HepG2 (cell line): ENCODE results near the gene RPL23. TPM values are rescaled to one million over a fixed set of nuclear protein-coding genes. Genes with fewer than 3 reads are reported as not detected.

ENCODE experiments used
- ATAC-seq: fragments of 200-7000 bp; cut with Tn5 transposase; 3 replicates; pipeline ENCODE4 v1.9.1; 2020; ENCODE audit warnings: mild to moderate bottlenecking, moderate library complexity
- BruUV-seq: library from RNA; stranded (reverse); fragments of 400-500 nt; replicated peaks from 2 replicates; lab custom pipeline; 2021; lab: Mats Ljungman, UMichigan
- CTCF ChIA-PET: fragments of 300-600 bp; formaldehyde crosslinking; extraction: SDS; loops from one replicate; lab custom pipeline; 2021; ENCODE audit warnings: low total read pairs, inconsistent platforms, low intra/inter-chr PET ratio; lab: Yijun Ruan, JAX
- POLR2A ChIA-PET: fragments of 350-600 bp; sonication (Branson Sonifier 250); formaldehyde crosslinking; loops from one replicate; lab custom pipeline; 2020; ENCODE audit warnings: antibody characterized with exemption, inconsistent platforms; lab: Yijun Ruan, JAX
- DNase-seq: peaks from one replicate; pipeline ENCODE4 v3.0.0-alpha.2; 2015; ENCODE audit warnings: low spot score
- FAIRE-seq: peaks from 3 replicates; lab custom pipeline; 2011; peaks lifted over from hg19 to GRCh38; lab: Jason Lieb, UNC
- H2AFZ ChIP-seq: one replicate; pipeline ENCODE4 v1.6.1; 2011; ENCODE audit warnings: low read length, inconsistent platforms
- H3K27ac ChIP-seq: fragments of 300-600 bp; 3 replicates; pipeline ENCODE4 v1.8.0; 2011; ENCODE audit warnings: mixed run types, mild to moderate bottlenecking, mixed read lengths, low read length, inconsistent platforms; ENCODE audit not compliant: insufficient read depth; ENCODE audit errors: extremely low read length
- H3K27me3 ChIP-seq, 2 experiments: fragments of 200-600 bp in 1 of 2; 2 replicates in 1 of 2; 3 replicates in 1 of 2; pipeline versions ENCODE4 v1.6.0 to v1.8.0; 2011; ENCODE audit warnings: low read length in 2 of 2, mild to moderate bottlenecking in 2 of 2, moderate library complexity in 2 of 2, inconsistent platforms in 1 of 2; ENCODE audit not compliant: insufficient read depth in 2 of 2, control insufficient read depth in 1 of 2
- H3K36me3 ChIP-seq, 2 experiments: fragments of 200-600 bp in 1 of 2; replicated peaks in 1 of 2; 2 replicates in 1 of 2; 3 replicates in 1 of 2; pipeline versions ENCODE4 v1.5.1 to v1.8.0; 2011; ENCODE audit warnings: low read length in 2 of 2, inconsistent platforms in 1 of 2; ENCODE audit not compliant: insufficient read depth in 2 of 2, control insufficient read depth in 1 of 2
- H3K4me1 ChIP-seq: 2 replicates; pipeline ENCODE4 v1.5.1; 2012; ENCODE audit warnings: low read length, inconsistent platforms; ENCODE audit not compliant: insufficient read depth
- H3K4me2 ChIP-seq: 2 replicates; pipeline ENCODE4 v1.6.0; 2011; ENCODE audit warnings: low read depth, low read length, inconsistent platforms
- H3K4me3 ChIP-seq, 3 experiments: fragments of 200-600 bp in 1 of 3; sonication (generic), shearing (Covaris generic) in 1 of 3; replicated peaks in 1 of 3; 2 replicates each; pipeline ENCODE4 v1.5.1; 2011 to 2016; ENCODE audit warnings: low read length in 3 of 3, inconsistent platforms in 2 of 3, low read depth in 2 of 3, mild to moderate bottlenecking in 2 of 3, control low read depth in 1 of 3, mixed read lengths in 1 of 3; ENCODE audit not compliant: insufficient read depth in 1 of 3
- H3K79me2 ChIP-seq: one replicate; pipeline ENCODE4 v1.6.1; 2011; ENCODE audit warnings: low read length, inconsistent platforms; ENCODE audit not compliant: insufficient read depth
- H3K9ac ChIP-seq: 2 replicates; pipeline ENCODE4 v1.6.0; 2011; ENCODE audit warnings: mild to moderate bottlenecking, low read depth, low read length, inconsistent platforms; ENCODE audit not compliant: insufficient read depth
- H3K9me3 ChIP-seq: 2 replicates; pipeline ENCODE4 v1.5.1; 2012; ENCODE audit warnings: mild to moderate bottlenecking, low read length
- H4K20me1 ChIP-seq: 2 replicates; pipeline ENCODE4 v1.6.0; 2011; ENCODE audit warnings: inconsistent platforms, mild to moderate bottlenecking, low read length, moderate library complexity; ENCODE audit not compliant: insufficient read depth
- AHR ChIP-seq: IDR thresholded peaks from 2 replicates; pipeline ENCODE4 v1.6.1; 2018; ENCODE audit warnings: missing genetic modification reagents, missing compliant biosample characterization
- GTF2F1 ChIP-seq: fragments of 150-350 bp; IDR thresholded peaks from 2 replicates; pipeline ENCODE4 v1.6.1; 2014; ENCODE audit warnings: low read length
- MBNL3 ChIP-seq: fragments of 250-450 bp; sonication (Bioruptor Pico); conservative IDR thresholded peaks from 2 replicates; pipeline ENCODE4 v1.8.0; 2022; ENCODE audit warnings: mild to moderate bottlenecking, inconsistent platforms
- ZBTB37 ChIP-seq: sonication (generic); formaldehyde crosslinking; IDR thresholded peaks from 2 replicates; pipeline ENCODE4 v1.4.0; 2020; ENCODE audit warnings: mild to moderate bottlenecking, missing genetic modification reagents
- ZNF124 ChIP-seq: sonication (generic); formaldehyde crosslinking; IDR thresholded peaks from 2 replicates; pipeline ENCODE4 v1.4.0; 2020; ENCODE audit warnings: missing genetic modification reagents
- ZNF34 ChIP-seq: sonication (generic); formaldehyde crosslinking; IDR thresholded peaks from 2 replicates; pipeline ENCODE4 v1.4.0; 2020; ENCODE audit warnings: mild to moderate bottlenecking, missing genetic modification reagents, borderline replicate concordance
- ZNF646 ChIP-seq: sonication (generic); formaldehyde crosslinking; IDR thresholded peaks from 2 replicates; pipeline ENCODE4 v1.9.0; 2021; ENCODE audit warnings: mild to moderate bottlenecking, missing genetic modification reagents
- ZNF800 ChIP-seq: sonication (generic); formaldehyde crosslinking; IDR thresholded peaks from 2 replicates; pipeline ENCODE4 v1.4.0; 2020; ENCODE audit warnings: missing genetic modification reagents
- ZNF816 ChIP-seq: sonication (generic); formaldehyde crosslinking; IDR thresholded peaks from 2 replicates; pipeline ENCODE4 v1.8.0; 2022; ENCODE audit warnings: missing genetic modification reagents, mild to moderate bottlenecking, borderline replicate concordance
- ZSCAN30 ChIP-seq: sonication (generic); formaldehyde crosslinking; IDR thresholded peaks from 2 replicates; pipeline ENCODE4 v1.5.0; 2020; ENCODE audit warnings: mild to moderate bottlenecking, missing genetic modification reagents
- WGBS: methylation state at CpG from one replicate; pipeline ENCODE4 v1.1.6; 2017; ENCODE audit warnings: low lambda C conversion rate; 5-methylcytosine and 5-hydroxymethylcytosine counted together
- in situ Hi-C: cut with HindIII; loops from 2 replicates; pipeline ENCODE4 v1.10.0; 2017; ENCODE audit warnings: low pct_unique_long_range_greater_than_20kb; ENCODE audit not compliant: extremely low pct_ligation_motif_present
- intact Hi-C: fragments of 100-400 bp; cut with micrococcal nuclease; formaldehyde crosslinking; loops from one replicate; pipeline ENCODE4 v1.10.0; 2022; ENCODE audit not compliant: unreplicated experiment
- polyA plus RNA-seq, 8 experiments: library from polyadenylated mRNA; depleted of rRNA in 3 of 8; stranded (reverse) in 7 of 8; unstranded in 1 of 8; fragments of >200 nt; fragmentation: Illumina TruSeq in 4 of 8; extraction: Trizol in 4 of 8; gene quantifications; 2 replicates each; pipeline versions ENCODE4 v1.2.1 to v1.2.3, GENCODE V29; 2011 to 2016; ENCODE audit warnings: low read depth in 4 of 8, missing spikeins in 1 of 8, mixed read lengths in 1 of 8; ENCODE audit not compliant: insufficient read depth in 1 of 8
- total RNA-seq, 5 experiments: library from RNA; depleted of rRNA; stranded (reverse); fragments of >200 nt; fragmentation: Illumina TruSeq; extraction: Trizol; gene quantifications; 2 replicates each; pipeline ENCODE4 v1.2.3, GENCODE V29; 2016; ENCODE audit warnings: low read depth in 1 of 5
- TF ChIP-seq, protein P1 (sequence below): IDR thresholded peaks from 2 replicates; pipeline ENCODE4 v1.6.1; 2016; ENCODE audit warnings: control low read depth
- TF ChIP-seq, protein P2 (sequence below): IDR thresholded peaks from 2 replicates; pipeline ENCODE4 v1.6.1; 2018; ENCODE audit warnings: missing genetic modification reagents, mild to moderate bottlenecking, missing compliant biosample characterization

The RPL23 gene
- total and polyA plus RNA-seq, 2 of the 13 experiments (the other 11 are each of a cell fraction or from before 2014, with no cell fraction given), result 2,790 to 4,860 TPM

GRCh38 chr17:38875477-38876075 lies 22.1 kb upstream of the RPL23 start:
- Histone ChIP-seq H3K27ac (no peak overlapping the region), H3K79me2 (peaks cover 79% of the 10 kb centered on the region), H2AFZ (no peak overlapping the region), H3K9me3 (no peaks in the 10 kb centered on the region), H3K27me3 (no peaks in the 10 kb centered on the region; a peak in 1 of 5 replicates), H3K4me3 (no peak overlapping the region), H3K4me2 (no peak overlapping the region), H4K20me1 (peaks cover 68% of the 10 kb centered on the region), H3K36me3 (peaks cover 28 to 46% of the 10 kb centered on the region in 2 experiments), H3K4me1 (peaks cover 81% of the 10 kb centered on the region), H3K9ac (no peak overlapping the region)
- DNase-seq, result no peak
- ChIA-PET CTCF (no interaction called here), POLR2A (interaction anchor here (1.4 kb wide), 1 partner anchor 39 kb away, joined by 3 read pairs; no protein-coding TSS in a partner anchor)
- no TSS peak for BruUV-seq
- WGBS, result 91% methylated on average over 5 of the region's 5 CpGs
- no peak for FAIRE-seq
- ATAC-seq, result no peak
- in situ Hi-C loops, result no loop called here
- intact Hi-C loops, result no loop called here
- TF ChIP-seq ZNF124, result no peak
- no peak for TF ChIP-seq ZNF646 (CRISPR knock-in tag)
- TF ChIP-seq ZSCAN30 (CRISPR knock-in tag), result no peak
- no peak for TF ChIP-seq ZNF816 (CRISPR knock-in tag)
- TF ChIP-seq GTF2F1, result no peak
- no peak for TF ChIP-seq AHR (CRISPR knock-in tag)
- TF ChIP-seq, protein P1, sequence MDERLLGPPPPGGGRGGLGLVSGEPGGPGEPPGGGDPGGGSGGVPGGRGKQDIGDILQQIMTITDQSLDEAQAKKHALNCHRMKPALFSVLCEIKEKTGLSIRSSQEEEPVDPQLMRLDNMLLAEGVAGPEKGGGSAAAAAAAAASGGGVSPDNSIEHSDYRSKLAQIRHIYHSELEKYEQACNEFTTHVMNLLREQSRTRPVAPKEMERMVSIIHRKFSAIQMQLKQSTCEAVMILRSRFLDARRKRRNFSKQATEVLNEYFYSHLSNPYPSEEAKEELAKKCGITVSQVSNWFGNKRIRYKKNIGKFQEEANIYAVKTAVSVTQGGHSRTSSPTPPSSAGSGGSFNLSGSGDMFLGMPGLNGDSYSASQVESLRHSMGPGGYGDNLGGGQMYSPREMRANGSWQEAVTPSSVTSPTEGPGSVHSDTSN, result no peak
- no peak for TF ChIP-seq ZNF800 (CRISPR knock-in tag)
- no peak for TF ChIP-seq ZNF34 (CRISPR knock-in tag)
- TF ChIP-seq, protein P2, sequence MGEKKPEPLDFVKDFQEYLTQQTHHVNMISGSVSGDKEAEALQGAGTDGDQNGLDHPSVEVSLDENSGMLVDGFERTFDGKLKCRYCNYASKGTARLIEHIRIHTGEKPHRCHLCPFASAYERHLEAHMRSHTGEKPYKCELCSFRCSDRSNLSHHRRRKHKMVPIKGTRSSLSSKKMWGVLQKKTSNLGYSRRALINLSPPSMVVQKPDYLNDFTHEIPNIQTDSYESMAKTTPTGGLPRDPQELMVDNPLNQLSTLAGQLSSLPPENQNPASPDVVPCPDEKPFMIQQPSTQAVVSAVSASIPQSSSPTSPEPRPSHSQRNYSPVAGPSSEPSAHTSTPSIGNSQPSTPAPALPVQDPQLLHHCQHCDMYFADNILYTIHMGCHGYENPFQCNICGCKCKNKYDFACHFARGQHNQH, result no peak
- TF ChIP-seq MBNL3, result no peak
- no peak for TF ChIP-seq ZBTB37
